Measurements from ENCODE around the gene ANKRD11.
A peak's percentile ranks its signal among the peaks of the same experiment; 100 is the strongest.
"Not testable (repeated sequence)": the region's sequence is repeated elsewhere in the genome, so short reads cannot be mapped to it uniquely, and the experiment has no call there.

The ANKRD11 gene

DNA sequence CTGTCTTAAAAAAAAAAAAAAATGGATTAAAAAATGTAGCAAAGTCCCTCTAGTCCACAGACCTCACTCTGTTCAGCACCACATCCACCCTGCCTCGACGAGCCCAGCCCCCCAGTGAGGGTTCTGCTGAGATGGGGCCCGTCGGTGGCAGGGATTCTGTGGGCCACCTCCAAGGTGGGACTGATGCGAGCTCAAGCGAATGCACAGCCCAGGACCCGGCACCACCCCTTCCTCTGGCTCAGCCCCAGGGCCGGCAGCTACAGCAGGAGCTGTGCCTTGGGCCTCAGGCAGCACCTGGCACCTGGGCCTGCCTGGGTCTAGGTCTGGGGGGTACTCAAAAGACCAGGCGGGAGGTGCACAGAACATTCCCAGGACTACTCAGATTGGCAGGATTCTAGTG lies 213.3 kb downstream of the ANKRD11 start:
- no peak for DNase-seq

DNA sequence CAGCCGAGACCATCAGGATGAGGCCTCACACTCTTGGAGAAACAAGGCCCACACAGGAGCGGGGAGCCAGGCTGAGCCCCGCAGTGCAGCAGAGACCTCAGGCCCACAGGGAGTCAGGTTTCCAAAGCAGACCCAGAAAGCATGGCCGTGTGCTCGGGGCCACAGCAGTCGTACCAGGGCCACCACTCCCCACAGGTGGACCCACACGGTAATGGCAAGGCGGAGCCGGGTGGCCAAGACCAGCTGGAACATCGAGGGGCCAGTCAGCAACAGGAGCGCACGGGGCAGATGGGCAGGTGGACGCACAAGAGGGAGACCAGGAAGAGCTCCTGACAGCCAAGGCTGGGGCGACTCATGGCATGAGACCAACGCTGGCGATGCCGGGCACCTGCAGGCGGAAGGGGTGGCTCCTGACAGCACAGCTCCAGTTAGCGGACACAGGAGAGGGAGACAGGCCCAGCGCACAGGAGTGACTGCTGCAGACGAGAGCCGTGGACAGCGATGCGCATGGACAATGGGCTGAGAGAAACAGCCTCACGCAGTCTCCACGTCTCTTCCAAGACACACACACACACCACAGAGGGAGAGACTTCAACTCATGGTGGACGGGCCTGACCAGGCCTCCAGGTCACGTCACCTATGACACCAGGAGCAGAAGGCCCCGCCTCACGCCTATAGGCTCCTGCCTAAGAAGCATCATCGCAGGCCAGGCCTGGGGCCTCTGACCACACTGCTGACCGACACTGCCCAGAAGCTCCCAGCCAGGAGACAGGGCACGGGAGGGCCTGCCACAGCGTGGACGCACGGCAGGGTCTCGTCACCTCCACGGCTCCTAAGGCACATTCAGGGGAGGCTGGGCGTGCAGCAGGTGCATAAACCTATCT lies 214.3 kb downstream of the ANKRD11 start:
- DNase-seq: peak in 1 of 2 experiments; percentile 37

DNA sequence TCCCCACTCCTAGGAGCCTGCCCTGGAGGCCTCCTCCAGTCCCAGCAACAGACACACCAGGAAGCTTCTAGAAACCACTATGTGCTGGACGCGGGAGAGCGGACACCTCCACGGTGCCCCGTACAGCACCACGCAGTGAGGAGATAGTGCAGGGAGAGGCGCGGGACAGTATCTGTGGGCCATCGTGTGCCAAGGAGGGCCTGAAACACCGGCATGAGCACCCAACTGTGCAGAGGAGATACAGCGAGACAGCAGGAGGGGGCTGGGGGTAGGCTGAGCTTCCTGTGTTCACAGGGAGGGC lies 215.1 kb downstream of the ANKRD11 start:
- DNase-seq: no peak

DNA sequence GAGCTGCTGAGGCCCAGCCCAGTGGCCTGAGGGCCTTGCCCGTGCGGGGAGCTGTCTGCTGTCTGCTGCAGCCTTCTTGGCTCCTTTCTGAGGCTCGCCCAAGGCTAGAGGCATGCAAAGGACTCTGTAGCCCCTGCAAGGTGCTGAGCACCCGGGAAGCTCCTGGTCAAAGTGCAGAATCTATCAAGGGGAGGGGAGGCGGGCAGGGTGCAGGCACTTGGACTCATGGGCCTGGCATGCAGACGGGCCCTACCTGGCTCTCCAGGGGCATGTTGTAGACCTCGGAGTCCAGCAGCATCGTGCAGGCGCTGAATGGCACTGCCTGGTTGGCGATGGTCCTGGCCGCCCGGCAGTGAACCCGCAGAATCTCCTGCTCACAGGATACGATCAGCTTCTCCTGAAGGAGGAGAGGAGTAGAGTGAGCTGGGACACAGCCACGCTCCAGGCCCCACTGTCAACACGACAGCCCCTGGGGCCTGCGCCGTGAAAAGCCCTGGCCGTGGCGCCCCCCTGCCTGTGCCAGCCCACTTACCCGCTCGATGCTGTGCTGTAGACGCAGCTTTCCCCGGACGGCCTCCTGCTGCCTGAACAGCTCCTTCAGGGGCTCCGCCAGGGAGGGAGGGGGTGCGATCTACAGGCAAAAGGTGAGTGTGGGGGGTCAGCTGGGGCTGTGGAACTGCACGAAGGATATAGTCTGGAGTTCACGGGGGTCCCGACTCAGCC lies 215.6 kb downstream of the ANKRD11 start:
- no peak for DNase-seq

DNA sequence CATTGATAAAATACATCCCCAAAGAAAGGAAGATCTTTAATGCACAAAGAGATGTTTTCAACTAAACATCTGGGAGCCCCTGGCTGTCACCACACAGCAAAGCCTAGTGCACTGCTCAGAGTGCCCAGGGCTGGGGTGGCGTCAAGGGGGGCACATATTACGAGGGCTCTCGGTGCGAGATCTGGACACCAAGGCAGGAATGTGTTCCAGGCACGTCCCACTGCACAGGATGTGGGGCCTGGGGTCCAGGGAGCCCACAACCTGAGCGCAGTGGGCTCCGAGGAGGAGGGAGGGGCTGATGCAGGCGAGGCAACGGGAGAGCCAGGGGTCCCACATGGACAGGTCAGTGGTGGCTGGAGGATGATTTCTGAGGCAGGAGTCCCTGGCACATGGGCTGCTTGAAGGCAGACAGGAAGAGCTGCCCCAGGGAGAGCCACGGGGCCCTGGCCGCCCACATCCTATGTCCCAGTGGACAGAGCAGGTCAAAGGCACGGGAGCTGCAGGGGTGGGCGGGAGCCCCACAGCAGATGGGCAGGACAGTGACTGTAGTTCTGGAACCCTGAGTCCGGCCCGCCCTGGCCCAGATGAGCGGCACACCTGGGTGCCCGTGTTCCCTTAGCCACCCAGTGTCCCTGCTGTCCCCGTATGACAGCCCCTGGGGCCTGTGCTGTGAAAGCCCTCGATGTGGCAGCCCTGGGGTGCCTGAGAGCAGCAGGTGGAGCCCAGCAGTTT lies 216.5 kb downstream of the ANKRD11 start:
- DNase-seq: no peak

DNA sequence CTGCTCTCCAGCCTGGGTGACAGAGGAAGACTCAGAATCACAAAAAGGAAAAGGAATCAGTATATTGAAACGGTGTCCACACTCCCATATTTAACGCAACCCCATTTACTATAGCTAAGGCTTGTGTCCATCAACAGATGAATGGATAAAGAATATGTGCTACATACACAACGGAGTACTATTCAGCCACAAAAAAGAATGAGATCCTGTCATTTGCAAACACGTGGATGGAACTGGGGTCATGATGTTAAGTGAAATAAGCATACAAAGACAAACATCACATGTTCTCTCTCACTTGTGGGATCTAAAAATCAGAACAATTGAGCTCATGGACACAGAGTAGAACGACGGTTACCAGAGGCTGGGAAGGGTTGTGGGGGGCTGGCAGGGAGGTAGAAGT lies 217.7 kb downstream of the ANKRD11 start:
- DNase-seq: no peak

DNA sequence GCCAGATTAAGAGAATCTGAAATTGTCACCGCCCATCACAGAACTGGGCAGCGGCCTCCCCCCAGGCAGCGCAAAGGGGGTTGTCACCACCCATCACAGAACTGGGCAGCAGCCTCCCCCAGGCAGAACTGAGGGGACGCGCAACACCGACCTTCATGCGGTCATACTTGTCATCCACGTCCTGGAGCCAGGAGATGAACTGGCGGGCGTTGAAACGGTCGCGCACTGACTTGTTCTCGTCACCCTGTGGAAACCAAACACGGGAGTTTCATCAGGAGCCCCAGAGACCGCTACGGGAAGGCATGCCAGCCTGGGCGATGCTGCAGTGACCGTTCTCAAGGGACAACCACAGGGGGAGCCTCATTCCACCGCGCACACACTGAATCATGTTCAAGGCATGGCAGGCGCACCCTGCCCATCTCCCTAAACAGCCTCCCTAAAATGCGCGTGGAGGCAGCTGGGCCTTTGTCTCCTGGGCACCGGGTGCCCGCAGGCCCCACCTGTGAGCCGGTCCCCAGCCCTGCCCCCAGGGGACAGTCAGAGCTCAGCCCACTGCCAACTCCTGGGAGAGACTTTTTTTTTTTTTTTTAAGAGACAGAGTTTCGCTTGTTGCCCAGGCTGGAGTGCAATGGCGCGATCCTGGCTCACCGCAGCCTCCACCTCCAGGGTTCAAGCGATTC lies 219.6 kb downstream of the ANKRD11 start:
- no peak for DNase-seq

DNA sequence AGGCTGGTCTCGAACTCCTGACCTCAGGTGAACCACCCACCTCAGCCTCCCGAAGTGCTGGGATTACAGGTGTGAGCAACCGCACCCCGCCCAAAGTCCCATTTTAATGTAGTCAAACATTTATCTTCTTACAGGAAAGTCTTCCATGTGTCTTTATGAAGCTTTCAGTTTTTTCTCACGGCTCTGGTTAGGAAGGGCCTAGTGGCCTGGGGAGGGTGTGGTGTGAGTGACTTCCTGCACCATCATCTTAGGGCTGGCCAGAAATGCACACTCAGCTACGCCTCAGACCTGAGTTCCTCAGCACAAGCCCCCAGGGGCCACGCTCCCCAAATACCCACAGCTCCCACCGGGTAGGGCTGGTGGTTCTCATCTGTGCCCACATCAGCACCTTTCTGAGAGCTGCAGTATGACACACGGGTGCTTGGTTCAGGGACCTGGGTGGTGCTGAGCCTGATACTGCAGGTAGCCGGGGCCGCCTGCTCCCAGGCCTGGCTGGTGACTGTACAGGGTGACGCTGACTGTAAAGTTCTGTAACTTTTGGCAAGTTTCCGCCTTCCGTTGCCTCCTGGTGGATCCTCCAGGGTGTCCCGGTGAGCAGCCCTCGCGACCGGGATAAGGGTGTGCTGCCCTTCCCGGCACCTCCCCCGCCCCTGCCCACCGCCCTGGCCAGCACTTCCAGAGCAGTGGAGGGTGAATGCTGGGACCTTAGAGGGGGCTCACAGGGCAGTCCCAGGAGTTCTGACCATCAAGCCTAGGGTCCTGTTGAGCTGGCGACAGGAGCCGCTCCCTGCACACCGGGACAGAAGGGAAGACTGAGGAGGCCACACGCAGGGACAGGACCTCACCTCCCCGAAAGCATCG lies 220.3 kb downstream of the ANKRD11 start:
- no peak for DNase-seq

DNA sequence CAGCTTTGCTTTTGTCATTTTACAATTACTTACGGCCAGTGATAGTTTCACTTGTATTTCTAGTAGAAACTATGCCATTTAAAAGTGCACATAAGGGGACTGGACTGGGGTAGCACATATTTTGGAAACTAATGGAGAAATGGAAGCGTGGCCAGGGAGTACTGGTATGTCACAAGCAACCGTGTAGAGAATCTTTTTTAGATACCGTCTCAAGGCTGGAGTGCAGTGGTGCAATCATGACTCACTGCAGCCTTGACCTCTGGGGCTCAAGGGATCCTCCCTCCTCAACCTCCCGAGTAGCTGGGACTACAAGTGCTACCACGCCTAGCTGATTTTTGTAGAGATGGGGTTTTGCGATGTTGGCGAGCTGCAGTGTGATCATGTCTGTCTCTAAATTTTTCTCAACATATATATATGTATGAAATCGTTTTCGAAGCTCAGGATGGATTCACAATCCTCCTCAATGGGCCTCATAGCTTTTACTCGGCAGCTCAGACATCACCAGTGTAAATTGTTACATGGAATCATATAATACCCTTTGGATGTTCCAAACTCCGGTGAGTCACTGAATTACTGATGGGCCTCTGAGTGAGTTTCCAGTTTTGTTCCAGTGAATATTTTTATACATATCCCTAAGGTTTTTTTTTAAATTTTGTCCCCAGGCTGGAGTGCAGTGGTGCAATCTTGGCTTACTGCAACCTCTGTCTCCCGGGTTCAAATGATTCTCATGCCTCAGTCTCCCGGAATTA lies 221.2 kb downstream of the ANKRD11 start:
- DNase-seq: no peak

DNA sequence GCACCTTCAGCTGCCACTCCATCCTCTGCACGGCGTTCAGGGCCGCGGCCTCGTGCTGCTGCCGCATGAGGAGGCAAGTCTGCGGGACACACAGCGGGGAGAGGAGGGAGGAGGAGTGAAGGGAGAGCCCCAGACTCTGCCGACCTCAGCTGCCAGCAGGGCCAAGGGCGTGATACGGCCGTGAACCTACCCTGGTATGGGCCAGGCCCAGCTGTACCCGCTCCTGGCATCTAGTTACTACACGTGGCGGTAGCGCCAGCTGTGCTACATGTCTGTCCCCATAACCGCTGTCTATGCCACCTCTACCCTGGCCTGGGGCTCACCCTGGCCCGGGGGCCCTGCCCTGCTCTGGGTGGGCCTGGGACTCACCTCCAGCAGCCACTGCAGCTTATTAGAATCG lies 221.8 kb downstream of the ANKRD11 start:
- no peak for DNase-seq

DNA sequence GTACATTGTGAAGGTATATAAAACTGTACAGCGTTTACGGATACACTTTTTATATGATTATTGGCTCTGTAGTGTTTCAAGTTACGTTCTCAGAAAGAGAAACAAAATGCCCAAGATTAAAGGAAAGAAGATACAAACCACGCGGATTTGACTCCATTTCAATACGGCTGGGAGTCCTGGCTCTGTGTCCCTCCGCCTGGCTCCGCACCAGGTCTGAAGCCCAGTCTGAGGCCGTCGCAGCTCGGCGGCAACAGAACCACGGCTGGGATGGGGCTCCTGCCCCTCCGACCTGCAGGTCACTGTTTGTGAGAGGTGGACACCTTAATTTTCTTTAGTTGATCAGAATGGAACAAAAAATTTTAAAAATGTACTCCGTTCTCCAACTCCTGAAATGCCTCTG lies 222.6 kb downstream of the ANKRD11 start:
- not testable (repeated sequence) for DNase-seq

DNA sequence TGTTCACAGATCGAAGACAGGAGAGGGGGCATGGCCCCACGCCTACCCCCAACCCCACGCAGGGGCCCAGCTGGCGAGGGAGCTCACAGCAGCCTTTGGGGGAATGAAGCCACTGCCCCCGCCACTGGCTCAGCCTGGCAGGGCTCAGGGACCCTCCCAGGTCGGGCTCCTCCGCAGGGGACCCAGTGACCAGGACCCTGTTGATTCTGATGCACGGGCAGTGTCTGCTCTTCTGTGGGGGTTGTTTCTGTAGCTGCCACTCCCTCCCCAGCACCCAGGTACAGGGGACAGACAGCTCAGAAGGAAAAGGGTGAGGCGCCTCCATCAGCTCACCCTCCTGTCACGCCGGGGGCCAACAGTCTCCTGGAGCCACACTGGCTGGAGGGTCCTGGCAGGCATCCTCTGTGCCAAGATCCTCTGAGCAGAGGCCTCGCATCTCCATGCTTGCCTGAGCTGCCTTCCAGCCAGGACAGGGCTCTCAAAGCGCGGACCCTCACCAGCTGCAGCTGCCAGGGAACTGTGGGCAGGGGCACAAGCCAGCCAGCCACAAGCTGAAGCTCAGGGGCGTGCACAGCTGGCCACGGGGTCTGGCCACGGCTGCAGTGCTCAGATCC lies 223.7 kb downstream of the ANKRD11 start:
- DNase-seq: no peak

DNA sequence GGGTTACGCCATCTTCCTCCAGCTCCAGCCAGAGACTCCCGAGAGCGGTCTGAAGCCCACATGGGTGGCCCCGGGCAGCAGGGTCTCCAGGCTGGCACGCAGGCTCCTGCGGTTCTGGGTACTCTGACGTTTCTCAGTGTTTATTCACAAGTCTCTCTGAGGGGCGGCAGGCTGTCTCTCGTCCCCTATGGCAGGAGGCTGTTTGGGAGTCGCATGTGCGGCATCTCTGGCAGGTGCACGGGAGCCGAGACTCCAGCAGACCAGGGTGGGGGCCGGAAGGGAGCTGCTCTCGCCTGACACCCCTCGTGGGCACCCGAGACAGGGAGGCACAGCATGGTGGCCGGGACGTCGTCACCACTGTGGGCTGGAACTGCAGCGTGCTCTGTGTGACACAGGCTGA lies 224.7 kb downstream of the ANKRD11 start:
- no peak for DNase-seq

DNA sequence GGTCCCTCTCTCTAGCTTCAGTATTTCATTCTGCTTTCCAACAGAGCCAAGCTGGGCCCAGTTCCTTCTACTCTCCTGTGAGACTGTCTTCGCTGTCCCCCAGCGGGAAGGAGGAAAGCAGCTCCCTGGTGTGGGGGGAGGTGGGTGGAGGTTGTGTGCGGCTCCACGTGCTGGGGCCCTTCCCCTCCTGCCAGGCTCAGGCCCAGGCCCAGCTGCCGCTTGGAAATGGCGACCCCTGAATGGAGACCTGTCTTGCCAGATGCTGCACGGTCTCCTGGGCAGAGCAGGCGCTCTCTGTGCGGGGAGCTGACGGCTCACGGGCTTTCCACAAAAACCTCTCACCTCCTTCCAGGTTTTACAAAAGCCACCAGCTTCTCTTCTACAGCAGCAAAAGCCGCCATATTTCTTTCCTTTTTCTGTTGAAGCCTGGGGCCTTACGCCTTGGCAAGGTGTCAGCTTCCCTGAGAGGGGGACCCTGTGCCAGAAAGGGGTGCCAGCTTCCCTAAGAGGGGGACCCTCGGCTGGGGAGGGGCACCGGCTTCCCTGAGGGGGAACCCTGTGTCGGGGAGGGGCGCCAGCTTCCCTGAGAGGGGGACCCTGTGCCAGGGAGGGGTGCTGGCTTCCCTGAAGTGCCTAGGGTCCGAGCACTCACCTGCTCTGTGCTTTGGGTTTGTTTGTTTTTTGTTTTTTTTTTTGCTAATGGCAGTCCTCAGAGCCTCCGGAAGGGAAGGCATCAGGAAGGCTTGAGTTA lies 225.4 kb downstream of the ANKRD11 start:
- DNase-seq: no peak

DNA sequence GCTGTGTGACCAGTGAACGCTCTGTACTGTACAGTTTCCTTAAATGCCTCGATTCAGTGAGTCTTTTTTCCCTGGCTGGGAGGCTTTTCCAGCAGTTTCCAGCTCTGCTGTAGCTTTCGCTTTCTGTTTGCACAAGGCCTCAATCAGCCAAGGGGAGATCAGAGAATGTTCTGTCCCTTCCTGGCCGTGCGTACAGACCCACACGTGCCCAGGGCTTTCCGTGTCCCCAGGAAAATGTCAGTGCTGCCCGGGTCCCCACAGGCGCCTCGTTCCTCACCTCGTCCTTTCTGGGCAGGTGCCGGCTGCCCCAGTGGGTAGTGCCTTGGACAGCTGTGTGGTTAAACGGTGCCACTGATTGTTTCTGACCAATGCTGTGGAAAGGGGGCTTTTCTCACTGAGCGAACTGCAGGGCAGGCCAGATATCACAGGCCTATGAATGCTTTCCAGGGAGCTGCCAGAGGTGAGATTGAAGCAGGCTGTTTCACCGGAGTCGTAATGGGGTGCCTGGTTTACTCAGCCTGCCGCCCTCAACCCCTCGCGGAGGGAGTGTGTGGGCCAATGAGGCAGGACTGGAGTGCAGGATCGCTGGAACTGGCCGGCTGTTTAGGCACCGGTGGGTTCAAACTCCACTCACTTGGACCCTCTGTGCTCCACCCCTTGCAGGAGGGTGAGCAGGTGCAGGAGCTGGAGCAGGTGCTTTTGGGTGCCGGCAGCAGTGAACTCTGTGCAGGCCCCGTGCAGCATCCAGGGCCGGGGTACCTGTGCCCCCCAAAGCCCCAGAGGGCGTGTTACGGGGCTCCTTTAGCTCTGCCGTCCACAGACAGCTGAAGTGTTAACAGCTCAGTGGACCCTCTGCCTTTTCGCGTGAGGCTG lies 228.4 kb downstream of the ANKRD11 start:
- DNase-seq: no peak

DNA sequence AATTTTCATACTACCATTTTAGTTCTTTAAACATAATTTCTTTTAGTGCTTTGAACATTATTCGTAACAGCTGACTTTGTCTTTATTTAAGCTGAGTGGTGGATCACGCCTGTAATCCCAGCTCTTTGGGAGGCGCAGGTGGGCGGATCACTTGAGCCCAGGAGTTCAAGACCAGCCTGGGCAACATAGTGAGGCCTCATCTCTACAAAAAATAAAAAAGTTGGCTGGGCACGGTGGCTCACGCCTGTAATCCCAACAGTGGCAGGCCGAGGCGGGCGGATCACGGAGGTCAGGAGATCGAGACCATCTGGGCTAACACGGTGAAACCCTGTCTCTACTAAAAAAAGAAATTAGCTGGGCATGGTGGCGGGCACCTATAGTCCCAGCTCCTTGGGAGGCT lies 230.5 kb downstream of the ANKRD11 start:
- not testable (repeated sequence) for DNase-seq

DNA sequence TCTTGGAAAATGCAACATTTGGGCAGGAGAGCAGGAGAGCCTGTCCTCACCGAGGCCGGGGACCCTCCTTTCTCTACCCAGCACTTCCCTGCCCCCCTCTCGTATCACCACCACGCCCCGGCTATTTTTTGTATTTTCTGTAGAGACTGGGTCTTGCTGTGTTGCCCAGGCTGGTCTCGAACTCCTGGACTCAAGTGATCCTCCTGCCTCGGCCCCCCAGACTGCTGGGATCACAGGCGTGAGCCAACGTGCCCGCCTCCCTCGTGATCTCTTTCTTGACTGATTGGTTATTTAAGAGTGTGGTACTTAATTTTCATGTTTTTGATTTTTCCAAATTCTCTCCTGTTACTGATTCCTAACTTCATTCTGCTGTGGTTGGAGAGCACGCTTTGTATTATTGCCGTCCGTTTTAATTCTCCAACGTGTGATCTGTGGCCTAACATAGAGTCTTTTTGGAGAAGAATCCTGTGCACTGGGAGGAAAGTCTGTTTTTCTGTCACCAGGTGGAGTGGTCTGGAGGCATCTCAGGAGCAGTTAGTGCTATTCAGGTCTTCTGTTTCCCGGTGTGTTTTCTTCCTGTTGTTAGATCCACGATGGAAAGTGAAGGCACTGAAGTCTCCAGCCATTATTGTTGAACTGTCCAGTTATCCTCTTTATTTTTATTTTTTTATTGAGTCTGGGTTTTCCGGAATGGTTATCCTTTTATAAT lies 232.4 kb downstream of the ANKRD11 start:
- no peak for DNase-seq

DNA sequence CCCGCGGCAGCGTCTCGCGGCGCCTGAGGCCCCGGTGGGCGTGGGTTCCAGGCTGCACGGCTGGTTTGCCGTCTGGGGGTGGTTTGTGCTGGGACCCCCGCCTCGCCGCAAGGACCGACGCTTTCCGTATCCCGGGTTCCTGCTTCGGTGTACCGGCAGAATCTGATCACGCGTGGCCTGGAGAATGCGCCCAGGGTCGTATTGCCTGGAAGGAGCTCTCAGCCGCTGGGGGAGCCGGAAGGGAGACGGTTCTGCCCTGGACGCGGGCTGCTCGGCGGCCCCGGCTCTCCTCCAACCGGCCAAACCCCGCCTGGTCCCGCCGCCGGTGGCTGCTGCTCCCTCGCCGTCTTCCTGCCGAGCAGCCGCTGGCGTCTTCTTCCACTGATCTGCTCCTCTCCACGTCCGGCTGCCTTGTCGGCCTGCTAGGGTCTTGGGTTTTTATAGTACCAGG lies 233.1 kb downstream of the ANKRD11 start:
- no peak for DNase-seq

All from cerebellar nuclear complex (tissue), 1 donor.